B cell (primary cell): ENCODE data around the gene EPHB1.

Source experiments
- CTCF ChIP-seq: fragments of 200-600 bp; IDR thresholded peaks from one replicate; pipeline ENCODE4 v1.8.0; 2022; ENCODE audit warnings: antibody characterized with exemption, mild to moderate bottlenecking
- EZH2 ChIP-seq: IDR thresholded peaks from 2 replicates; pipeline ENCODE4 v1.6.1; 2012; ENCODE audit warnings: borderline replicate concordance, low read depth, mild to moderate bottlenecking, moderate library complexity, low read length; ENCODE audit not compliant: insufficient read depth, poor library complexity, severe bottlenecking

GRCh38 chr3:134867277-134867676 is 72.2 kb downstream of the EPHB1 start:
- TF ChIP-seq EZH2 (no peak), CTCF (no peak)
